Nephron (organoid): Measurements from ENCODE around the gene RMRP.

Experiments used
- H3K27ac Mint-ChIP-seq, 3 experiments: 2 replicates each; pipeline ENCODE4 v1.8.0; 2020; ENCODE audit warnings: mixed read lengths in 3 of 3, mild to moderate bottlenecking in 2 of 3, moderate library complexity in 1 of 3
- H3K27me3 Mint-ChIP-seq: 2 replicates; pipeline ENCODE4 v1.8.0; 2021; ENCODE audit warnings: low read depth, mild to moderate bottlenecking, moderate library complexity, mixed read lengths
- H3K36me3 Mint-ChIP-seq: 2 replicates; pipeline ENCODE4 v1.8.0; 2020; ENCODE audit warnings: low read depth, mixed read lengths
- H3K4me1 Mint-ChIP-seq: 2 replicates; pipeline ENCODE4 v1.8.0; 2020; ENCODE audit warnings: mixed read lengths
- H3K4me3 Mint-ChIP-seq, 3 experiments: 2 replicates each; pipeline ENCODE4 v1.8.0; 2020; ENCODE audit warnings: mild to moderate bottlenecking in 3 of 3, mixed read lengths in 3 of 3, moderate library complexity in 2 of 3
- H3K9me3 Mint-ChIP-seq: 2 replicates; pipeline ENCODE4 v1.8.0; 2020; ENCODE audit warnings: mixed read lengths
- TF ChIP-seq, protein P1 (sequence below), 3 experiments: fragments of 200-600 bp; sonication (generic); IDR thresholded peaks; one replicate each; pipeline ENCODE4 v1.5.0; 2021; ENCODE audit warnings: antibody characterized with exemption in 3 of 3; ENCODE audit not compliant: unreplicated experiment in 3 of 3

The RMRP gene

DNA sequence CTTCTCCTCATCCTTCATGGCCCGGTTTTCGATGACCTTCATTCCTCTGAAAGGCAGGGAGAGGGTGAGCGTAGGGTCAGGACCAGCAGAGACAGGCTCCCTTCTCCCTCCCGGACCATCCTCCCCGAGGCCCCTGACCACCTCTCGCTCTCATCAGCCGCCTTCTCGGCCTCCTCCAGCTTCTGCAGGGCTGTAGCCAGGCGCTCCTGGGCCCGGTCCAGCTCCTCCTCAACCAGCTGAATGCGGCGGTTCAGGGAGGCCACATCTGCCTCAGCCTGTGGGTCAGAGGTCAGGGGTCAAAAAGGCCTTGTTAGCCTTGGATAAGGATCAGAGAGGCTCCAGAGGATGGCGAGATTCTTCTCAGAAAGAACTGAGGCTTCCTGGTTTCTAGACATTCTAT, 27.7 kb upstream of the RMRP start:
- peaks cover 3% of the 10 kb centered on the region for H3K27me3 Mint-ChIP-seq
- peaks cover 43% of the 10 kb centered on the region for H3K36me3 Mint-ChIP-seq
- no peaks in the 10 kb centered on the region for H3K9me3 Mint-ChIP-seq
- no peak overlapping the region for H3K27ac Mint-ChIP-seq
- peak overlapping the region in 1 of 3 experiments; percentile 42 for H3K4me3 Mint-ChIP-seq
- peaks cover 61% of the 10 kb centered on the region for H3K4me1 Mint-ChIP-seq
- TF ChIP-seq, protein P1, sequence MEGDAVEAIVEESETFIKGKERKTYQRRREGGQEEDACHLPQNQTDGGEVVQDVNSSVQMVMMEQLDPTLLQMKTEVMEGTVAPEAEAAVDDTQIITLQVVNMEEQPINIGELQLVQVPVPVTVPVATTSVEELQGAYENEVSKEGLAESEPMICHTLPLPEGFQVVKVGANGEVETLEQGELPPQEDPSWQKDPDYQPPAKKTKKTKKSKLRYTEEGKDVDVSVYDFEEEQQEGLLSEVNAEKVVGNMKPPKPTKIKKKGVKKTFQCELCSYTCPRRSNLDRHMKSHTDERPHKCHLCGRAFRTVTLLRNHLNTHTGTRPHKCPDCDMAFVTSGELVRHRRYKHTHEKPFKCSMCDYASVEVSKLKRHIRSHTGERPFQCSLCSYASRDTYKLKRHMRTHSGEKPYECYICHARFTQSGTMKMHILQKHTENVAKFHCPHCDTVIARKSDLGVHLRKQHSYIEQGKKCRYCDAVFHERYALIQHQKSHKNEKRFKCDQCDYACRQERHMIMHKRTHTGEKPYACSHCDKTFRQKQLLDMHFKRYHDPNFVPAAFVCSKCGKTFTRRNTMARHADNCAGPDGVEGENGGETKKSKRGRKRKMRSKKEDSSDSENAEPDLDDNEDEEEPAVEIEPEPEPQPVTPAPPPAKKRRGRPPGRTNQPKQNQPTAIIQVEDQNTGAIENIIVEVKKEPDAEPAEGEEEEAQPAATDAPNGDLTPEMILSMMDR (IDR thresholded peaks at IDR 0.05; ENCODE audit: unreplicated experiment in 3 of 3) = no peak

DNA sequence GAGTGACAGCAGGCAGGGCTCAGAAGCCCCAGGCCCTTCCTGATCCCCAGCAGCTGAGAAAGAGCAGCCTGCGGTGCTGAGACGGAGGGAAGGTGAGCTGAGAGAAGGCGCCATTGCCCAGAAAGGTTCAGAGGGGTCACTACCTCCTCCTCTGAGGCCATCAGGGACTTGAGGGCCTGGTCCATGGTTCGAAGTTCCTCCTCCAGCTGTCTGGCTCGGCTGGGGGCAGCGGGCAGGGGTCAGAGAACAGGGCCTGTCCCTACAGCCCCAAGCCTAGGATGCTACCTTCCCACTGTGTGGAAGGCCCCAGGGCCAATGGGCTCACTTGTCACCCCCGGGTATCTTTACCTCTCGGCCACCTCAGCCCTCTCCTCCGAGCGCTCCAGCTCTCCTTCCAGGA, 27.1 kb upstream of the RMRP start:
- Mint-ChIP-seq H3K27me3 (peaks cover 3% of the 10 kb centered on the region), H3K9me3 (no peaks in the 10 kb centered on the region), H3K27ac (no peak overlapping the region), H3K4me1 (peaks cover 61% of the 10 kb centered on the region), H3K36me3 (peaks cover 43% of the 10 kb centered on the region), H3K4me3 (peak overlapping the region in 1 of 3 experiments; percentile 42)
- TF ChIP-seq, protein P1 (IDR thresholded peaks at IDR 0.05; ENCODE audit: unreplicated experiment in 3 of 3) = no peak

DNA sequence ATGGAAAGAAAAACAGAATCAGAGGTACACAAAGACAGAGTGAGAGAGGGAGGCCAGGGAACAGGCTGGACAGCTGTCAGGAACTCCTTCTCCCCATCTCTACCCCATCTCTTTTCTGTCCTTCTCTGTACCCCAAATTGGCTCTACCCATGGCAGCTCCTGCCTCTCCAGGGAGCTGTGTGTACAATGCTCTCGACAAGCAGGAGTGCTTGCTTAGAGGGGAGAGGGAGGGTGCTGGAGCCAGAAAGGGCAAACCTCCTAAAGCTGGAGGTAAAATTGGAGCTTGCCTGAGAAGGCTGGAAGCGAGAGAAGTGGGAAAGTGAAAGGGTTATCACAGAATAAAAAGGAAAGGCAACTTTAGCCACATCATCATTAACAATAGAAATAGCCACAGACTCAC, 25.5 kb upstream of the RMRP start:
- Mint-ChIP-seq H3K4me1 (peaks cover 53% of the 10 kb centered on the region), H3K4me3 (peak overlapping the region in 1 of 3 experiments; percentile 60), H3K36me3 (peaks cover 43% of the 10 kb centered on the region), H3K27ac (peak overlapping the region in 2 of 3 experiments; percentile 17 to 52), H3K9me3 (no peaks in the 10 kb centered on the region), H3K27me3 (peaks cover 3% of the 10 kb centered on the region)
- TF ChIP-seq, protein P1 (IDR thresholded peaks at IDR 0.05; ENCODE audit: unreplicated experiment in 3 of 3) = no peak

DNA sequence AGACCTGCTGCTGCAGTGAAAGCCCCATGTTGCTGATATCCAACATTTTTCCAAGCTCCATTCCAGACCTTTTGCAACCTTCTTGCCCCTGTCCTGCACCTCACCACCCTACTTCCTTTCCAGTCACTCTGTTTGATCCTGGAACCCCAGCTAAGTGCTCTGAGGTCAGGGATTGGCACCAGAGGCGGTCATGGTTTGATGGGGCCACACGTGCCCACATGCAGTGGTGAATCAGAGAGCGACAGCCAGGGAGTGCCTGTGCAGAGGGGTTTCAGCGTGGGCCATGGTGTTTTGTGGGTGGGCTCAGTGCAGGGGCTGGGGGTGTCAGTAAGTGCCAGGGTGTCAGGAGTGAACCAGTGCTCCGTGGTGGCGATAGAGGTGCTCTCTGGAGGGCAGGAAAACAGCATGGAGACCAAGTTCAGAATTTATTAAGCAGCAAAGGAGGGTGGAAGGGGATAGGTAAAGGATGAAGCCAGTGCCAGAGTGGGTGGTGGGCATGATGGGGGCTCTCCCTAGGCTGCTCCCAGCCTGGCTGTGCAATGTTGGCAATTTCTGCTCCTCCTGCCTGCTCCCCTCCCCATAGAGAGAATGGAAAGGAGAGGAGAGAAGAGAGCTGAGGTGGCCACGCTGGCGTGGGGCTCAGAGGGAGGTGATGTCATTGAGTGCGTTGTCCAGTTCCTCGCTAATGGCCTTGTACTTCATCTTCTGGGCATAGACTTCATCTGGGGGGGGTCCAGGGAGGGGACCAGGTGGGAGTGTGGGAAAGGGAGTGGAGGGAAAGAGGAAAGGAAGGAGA, 24.9 kb upstream of the RMRP start:
- peaks cover 53% of the 10 kb centered on the region for H3K4me1 Mint-ChIP-seq
- peaks cover 43% of the 10 kb centered on the region for H3K36me3 Mint-ChIP-seq
- H3K27me3 Mint-ChIP-seq = peaks cover 3% of the 10 kb centered on the region
- H3K27ac Mint-ChIP-seq = peak overlapping the region in 2 of 3 experiments; percentile 17 to 40
- TF ChIP-seq, protein P1 (IDR thresholded peaks at IDR 0.05; ENCODE audit: unreplicated experiment in 3 of 3) = no peak
- no peak overlapping the region for H3K4me3 Mint-ChIP-seq
- H3K9me3 Mint-ChIP-seq = no peaks in the 10 kb centered on the region

DNA sequence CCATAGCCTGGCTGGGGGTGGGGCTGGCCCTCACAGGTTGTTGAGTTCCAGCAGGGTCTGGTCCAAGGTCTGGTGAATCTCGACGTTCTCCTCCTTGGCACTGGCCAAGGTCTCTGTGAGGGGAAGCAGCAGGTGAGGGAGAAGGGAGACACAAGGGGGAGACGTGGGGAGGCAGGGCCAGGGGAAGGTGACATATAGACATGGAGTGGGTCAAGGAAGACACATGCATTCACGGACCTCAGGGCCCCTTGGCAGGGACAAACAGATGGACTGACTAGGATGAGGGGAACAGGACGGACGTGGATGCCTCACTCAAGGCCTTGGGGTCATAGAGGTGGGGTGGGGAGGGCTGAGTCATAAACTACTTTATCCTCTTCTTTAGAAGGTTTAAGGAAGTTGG, 24.2 kb upstream of the RMRP start:
- Mint-ChIP-seq H3K4me3 (peak overlapping the region in 1 of 3 experiments; percentile 66), H3K9me3 (no peaks in the 10 kb centered on the region), H3K4me1 (peaks cover 46% of the 10 kb centered on the region), H3K27me3 (peaks cover 3% of the 10 kb centered on the region), H3K36me3 (peaks cover 38% of the 10 kb centered on the region), H3K27ac (peak overlapping the region in 2 of 3 experiments; percentile 17 to 40)
- TF ChIP-seq, protein P1 (IDR thresholded peaks at IDR 0.05; ENCODE audit: unreplicated experiment in 3 of 3) = no peak
